Fibroblast of skin of left quadriceps (primary cell): ENCODE results near the gene PTPRK.

Experiments
- DNase-seq, 2 experiments: peaks; one replicate each; pipeline ENCODE4 v3.0.0-alpha.2; 2013; ENCODE audit warnings: low read depth in 2 of 2

The PTPRK gene

GRCh38 chr6:128389820-128390534 is 130.4 kb downstream of the PTPRK start:
- DNase-seq: no peak

- no peak for DNase-seq
Observed at GRCh38 chr6:128388380-128388779, 132.0 kb downstream of the PTPRK start.

- DNase-seq: no peak
Observed at GRCh38 chr6:128380891-128381290, 139.5 kb downstream of the PTPRK start.

- no peak for DNase-seq
Observed at GRCh38 chr6:128379577-128379976, 140.8 kb downstream of the PTPRK start.

GRCh38 chr6:128376952-128377503 is 143.4 kb downstream of the PTPRK start:
- no peak for DNase-seq

GRCh38 chr6:128371136-128371535 is 149.3 kb downstream of the PTPRK start:
- no peak for DNase-seq

- peak; percentile 31 to 32 for DNase-seq
Observed at GRCh38 chr6:128370072-128370471, 150.3 kb downstream of the PTPRK start.

- DNase-seq: no peak
Observed at GRCh38 chr6:128368213-128368944, 152.0 kb downstream of the PTPRK start.

- DNase-seq: no peak
Observed at GRCh38 chr6:128367437-128367836, 153.0 kb downstream of the PTPRK start.

GRCh38 chr6:128365520-128366160 is 154.8 kb downstream of the PTPRK start:
- DNase-seq: no peak

GRCh38 chr6:128364766-128365519 is 155.5 kb downstream of the PTPRK start:
- no peak for DNase-seq

GRCh38 chr6:128363020-128363813 is 157.2 kb downstream of the PTPRK start:
- no peak for DNase-seq

- no peak for DNase-seq
Observed at GRCh38 chr6:128361378-128361777, 159.0 kb downstream of the PTPRK start.

- DNase-seq: peak in 1 of 2 experiments; percentile 15
Observed at GRCh38 chr6:128358244-128358776, 162.1 kb downstream of the PTPRK start.

- no peak for DNase-seq
Observed at GRCh38 chr6:128357392-128358130, 162.8 kb downstream of the PTPRK start.

GRCh38 chr6:128352366-128352765 is 168.0 kb downstream of the PTPRK start:
- DNase-seq: no peak

- DNase-seq: no peak
Observed at GRCh38 chr6:128351255-128351514, 169.2 kb downstream of the PTPRK start.

GRCh38 chr6:128350416-128351254 is 169.8 kb downstream of the PTPRK start:
- DNase-seq: no peak

GRCh38 chr6:128347123-128347522 is 173.3 kb downstream of the PTPRK start:
- no peak for DNase-seq
